ENCODE results near the gene IBTK.
"Not testable (repeated sequence)": the region's sequence is repeated elsewhere in the genome, so short reads cannot be mapped to it uniquely, and the experiment has no call there.

IBTK gene

GRCh38 chr6:82197784-82198183 is 49.8 kb downstream of the IBTK start (continued):
- TF ChIP-seq, protein P1, sequence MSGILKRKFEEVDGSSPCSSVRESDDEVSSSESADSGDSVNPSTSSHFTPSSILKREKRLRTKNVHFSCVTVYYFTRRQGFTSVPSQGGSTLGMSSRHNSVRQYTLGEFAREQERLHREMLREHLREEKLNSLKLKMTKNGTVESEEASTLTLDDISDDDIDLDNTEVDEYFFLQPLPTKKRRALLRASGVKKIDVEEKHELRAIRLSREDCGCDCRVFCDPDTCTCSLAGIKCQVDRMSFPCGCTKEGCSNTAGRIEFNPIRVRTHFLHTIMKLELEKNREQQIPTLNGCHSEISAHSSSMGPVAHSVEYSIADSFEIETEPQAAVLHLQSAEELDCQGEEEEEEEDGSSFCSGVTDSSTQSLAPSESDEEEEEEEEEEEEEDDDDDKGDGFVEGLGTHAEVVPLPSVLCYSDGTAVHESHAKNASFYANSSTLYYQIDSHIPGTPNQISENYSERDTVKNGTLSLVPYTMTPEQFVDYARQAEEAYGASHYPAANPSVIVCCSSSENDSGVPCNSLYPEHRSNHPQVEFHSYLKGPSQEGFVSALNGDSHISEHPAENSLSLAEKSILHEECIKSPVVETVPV (CRISPR knock-in tag; IDR thresholded peaks at IDR 0.05) = no peak
- TF ChIP-seq ZNF8 (CRISPR knock-in tag; IDR thresholded peaks at IDR 0.05) (no peak), OSR1 (CRISPR knock-in tag; IDR thresholded peaks at IDR 0.05) (no peak), ESRRG (CRISPR knock-in tag; IDR thresholded peaks at IDR 0.05) (no peak), RARB (CRISPR knock-in tag; IDR thresholded peaks at IDR 0.05) (no peak), GLIS3 (CRISPR knock-in tag; IDR thresholded peaks at IDR 0.05) (no peak), ZNF70 (CRISPR knock-in tag; IDR thresholded peaks at IDR 0.05) (no peak), TOX (CRISPR knock-in tag; IDR thresholded peaks at IDR 0.05; ENCODE audit: borderline replicate concordance) (no peak), ISL1 (CRISPR knock-in tag; IDR thresholded peaks at IDR 0.05) (no peak)

GRCh38 chr6:82197245-82197644 is 50.3 kb downstream of the IBTK start:
- not testable (repeated sequence) for ATAC-seq

GRCh38 chr6:82196161-82196560 is 51.4 kb downstream of the IBTK start:
- no peak for ATAC-seq

DNA sequence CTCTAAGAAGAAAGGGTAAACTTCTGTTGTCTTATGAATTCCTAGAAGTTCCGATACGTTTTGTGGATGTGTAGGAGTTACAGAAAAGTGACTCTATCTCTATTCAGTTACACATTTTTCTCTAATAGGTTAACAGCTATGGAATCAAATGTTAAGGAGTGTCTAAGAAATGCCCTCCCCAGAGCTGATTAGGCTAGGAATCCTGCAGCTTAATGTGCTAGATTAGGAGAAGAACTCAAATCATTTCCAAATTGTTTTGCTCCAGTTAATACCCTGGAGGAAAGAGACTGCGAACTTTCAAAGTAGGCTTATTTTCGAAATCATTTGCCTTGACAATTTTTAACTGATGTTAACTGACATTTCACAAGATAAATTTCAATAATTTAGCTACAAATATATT is 51.9 kb downstream of the IBTK start:
- ATAC-seq = no peak
- no peak for TF ChIP-seq ZNF8 (CRISPR knock-in tag; IDR thresholded peaks at IDR 0.05)
- no peak for TF ChIP-seq GLIS3 (CRISPR knock-in tag; IDR thresholded peaks at IDR 0.05)
- TF ChIP-seq, protein P2, sequence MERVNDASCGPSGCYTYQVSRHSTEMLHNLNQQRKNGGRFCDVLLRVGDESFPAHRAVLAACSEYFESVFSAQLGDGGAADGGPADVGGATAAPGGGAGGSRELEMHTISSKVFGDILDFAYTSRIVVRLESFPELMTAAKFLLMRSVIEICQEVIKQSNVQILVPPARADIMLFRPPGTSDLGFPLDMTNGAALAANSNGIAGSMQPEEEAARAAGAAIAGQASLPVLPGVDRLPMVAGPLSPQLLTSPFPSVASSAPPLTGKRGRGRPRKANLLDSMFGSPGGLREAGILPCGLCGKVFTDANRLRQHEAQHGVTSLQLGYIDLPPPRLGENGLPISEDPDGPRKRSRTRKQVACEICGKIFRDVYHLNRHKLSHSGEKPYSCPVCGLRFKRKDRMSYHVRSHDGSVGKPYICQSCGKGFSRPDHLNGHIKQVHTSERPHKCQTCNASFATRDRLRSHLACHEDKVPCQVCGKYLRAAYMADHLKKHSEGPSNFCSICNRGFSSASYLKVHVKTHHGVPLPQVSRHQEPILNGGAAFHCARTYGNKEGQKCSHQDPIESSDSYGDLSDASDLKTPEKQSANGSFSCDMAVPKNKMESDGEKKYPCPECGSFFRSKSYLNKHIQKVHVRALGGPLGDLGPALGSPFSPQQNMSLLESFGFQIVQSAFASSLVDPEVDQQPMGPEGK (CRISPR knock-in tag; IDR thresholded peaks at IDR 0.05; ENCODE audit: borderline replicate concordance) = no peak
- TF ChIP-seq PPARA (CRISPR knock-in tag; IDR thresholded peaks at IDR 0.05; ENCODE audit: borderline replicate concordance) = no peak
- TF ChIP-seq, protein P1 (CRISPR knock-in tag; IDR thresholded peaks at IDR 0.05) = no peak
- TF ChIP-seq OSR1 (CRISPR knock-in tag; IDR thresholded peaks at IDR 0.05) = no peak
- TF ChIP-seq, protein P3, sequence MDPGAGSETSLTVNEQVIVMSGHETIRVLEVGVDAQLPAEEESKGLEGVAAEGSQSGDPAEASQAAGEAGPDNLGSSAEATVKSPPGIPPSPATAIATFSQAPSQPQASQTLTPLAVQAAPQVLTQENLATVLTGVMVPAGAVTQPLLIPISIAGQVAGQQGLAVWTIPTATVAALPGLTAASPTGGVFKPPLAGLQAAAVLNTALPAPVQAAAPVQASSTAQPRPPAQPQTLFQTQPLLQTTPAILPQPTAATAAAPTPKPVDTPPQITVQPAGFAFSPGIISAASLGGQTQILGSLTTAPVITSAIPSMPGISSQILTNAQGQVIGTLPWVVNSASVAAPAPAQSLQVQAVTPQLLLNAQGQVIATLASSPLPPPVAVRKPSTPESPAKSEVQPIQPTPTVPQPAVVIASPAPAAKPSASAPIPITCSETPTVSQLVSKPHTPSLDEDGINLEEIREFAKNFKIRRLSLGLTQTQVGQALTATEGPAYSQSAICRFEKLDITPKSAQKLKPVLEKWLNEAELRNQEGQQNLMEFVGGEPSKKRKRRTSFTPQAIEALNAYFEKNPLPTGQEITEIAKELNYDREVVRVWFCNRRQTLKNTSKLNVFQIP (CRISPR knock-in tag; IDR thresholded peaks at IDR 0.05; ENCODE audit: borderline replicate concordance, low read depth) = no peak
- no peak for TF ChIP-seq ZC3H10 (CRISPR knock-in tag; IDR thresholded peaks at IDR 0.05)
- no peak for TF ChIP-seq TSHZ2 (CRISPR knock-in tag; IDR thresholded peaks at IDR 0.05)
- no peak for TF ChIP-seq TCF4 (CRISPR knock-in tag; IDR thresholded peaks at IDR 0.05; ENCODE audit: borderline replicate concordance)
- no peak for TF ChIP-seq ZNF565 (CRISPR knock-in tag; conservative IDR thresholded peaks at IDR 0.05; ENCODE audit: low read depth)
- no peak for TF ChIP-seq CSDC2 (CRISPR knock-in tag; IDR thresholded peaks at IDR 0.05)

More at GRCh38 chr6:82196161-82196560, 51.4 kb downstream of the IBTK start:
- no peak for TF ChIP-seq GLIS3 (CRISPR knock-in tag; IDR thresholded peaks at IDR 0.05)
- TF ChIP-seq, protein P2 (CRISPR knock-in tag; IDR thresholded peaks at IDR 0.05; ENCODE audit: borderline replicate concordance) = no peak
- no peak for TF ChIP-seq ESRRG (CRISPR knock-in tag; IDR thresholded peaks at IDR 0.05)
- TF ChIP-seq OSR1 (CRISPR knock-in tag; IDR thresholded peaks at IDR 0.05) = no peak
- TF ChIP-seq ZNF70 (CRISPR knock-in tag; IDR thresholded peaks at IDR 0.05) = no peak
- TF ChIP-seq ZNF8 (CRISPR knock-in tag; IDR thresholded peaks at IDR 0.05) = no peak
- TF ChIP-seq, protein P4, sequence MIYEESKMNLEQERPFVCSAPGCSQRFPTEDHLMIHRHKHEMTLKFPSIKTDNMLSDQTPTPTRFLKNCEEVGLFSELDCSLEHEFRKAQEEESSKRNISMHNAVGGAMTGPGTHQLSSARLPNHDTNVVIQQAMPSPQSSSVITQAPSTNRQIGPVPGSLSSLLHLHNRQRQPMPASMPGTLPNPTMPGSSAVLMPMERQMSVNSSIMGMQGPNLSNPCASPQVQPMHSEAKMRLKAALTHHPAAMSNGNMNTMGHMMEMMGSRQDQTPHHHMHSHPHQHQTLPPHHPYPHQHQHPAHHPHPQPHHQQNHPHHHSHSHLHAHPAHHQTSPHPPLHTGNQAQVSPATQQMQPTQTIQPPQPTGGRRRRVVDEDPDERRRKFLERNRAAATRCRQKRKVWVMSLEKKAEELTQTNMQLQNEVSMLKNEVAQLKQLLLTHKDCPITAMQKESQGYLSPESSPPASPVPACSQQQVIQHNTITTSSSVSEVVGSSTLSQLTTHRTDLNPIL (CRISPR knock-in tag; IDR thresholded peaks at IDR 0.05; ENCODE audit: low read depth) = no peak
- TF ChIP-seq, protein P1 (CRISPR knock-in tag; IDR thresholded peaks at IDR 0.05) = no peak
- no peak for TF ChIP-seq ZFP3 (CRISPR knock-in tag; IDR thresholded peaks at IDR 0.05)

Data from SK-N-SH treated with all-trans-retinoic acid at 6 μM for 48 hours (cell line).